ENCODE results near the gene DEPP1.

The DEPP1 gene

DNA sequence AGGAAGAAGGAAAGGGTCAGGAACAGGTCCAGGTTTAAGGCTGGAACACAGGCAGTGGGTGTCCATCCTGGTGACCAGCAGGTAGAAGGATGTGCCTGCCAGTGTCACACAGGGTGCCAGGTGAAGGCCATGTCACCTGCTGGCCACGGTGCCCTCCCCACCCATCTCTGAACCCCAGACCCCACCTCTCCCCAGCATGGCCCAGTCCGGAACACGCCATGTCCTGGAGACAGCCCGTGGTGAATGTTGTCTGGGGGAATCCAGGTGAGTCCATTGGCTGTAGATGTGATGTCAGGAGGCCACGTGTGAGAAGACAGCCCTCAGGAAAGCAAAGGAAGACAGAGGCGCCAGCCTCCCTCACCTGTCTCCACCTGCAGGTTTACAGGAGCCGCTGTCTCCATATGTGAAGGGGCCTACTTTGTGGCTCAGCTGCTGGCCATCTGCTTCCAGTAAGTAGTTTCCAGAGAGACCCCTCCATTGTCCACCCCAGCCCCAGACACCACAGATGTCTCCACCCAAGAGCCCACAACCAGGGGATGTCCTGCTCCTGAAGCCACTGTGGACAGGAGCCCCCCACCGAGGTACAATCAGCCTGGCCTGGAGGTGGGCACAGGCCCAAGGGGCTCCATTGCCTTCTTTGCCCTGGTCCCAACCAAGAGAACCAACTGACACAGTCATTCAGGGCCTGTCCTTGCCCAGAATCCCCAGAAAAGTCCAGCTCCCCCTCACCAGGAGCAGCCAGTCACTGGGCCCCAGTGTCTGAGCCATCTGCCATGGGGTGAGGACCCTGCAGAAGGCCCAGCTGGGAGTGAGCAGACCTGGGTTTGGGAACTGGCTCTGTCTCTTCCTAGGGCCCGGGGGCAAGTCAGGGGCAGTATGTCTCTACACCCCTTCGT lies 46.7 kb downstream of the DEPP1 start:
- WGBS (ENCODE audit: insufficient coverage): 97% methylated on average over 6 of the region's 10 CpGs
- H3K4me3 ChIP-seq (ENCODE audit: control insufficient read depth in 1 of 7, extremely low read depth in 1 of 7, insufficient read depth in 4 of 7, low read depth in 2 of 7, low read length in 6 of 7): no peak overlapping the region
- ChIA-PET POLR2A (no interaction called here), CTCF (interaction anchor here (0.9 to 6.0 kb wide), 21 partner anchors 9 to 72 kb away, joined by 3 to 84 read pairs (median 6); partner anchors contain the start of genes DEPP1 and TMEM72)
- H3K27ac ChIP-seq (ENCODE audit: insufficient read depth in 1 of 2, low read depth in 1 of 2, low read length in 2 of 2, poor library complexity in 1 of 2, severe bottlenecking in 2 of 2): no peak overlapping the region
- H3K9me3 ChIP-seq (ENCODE audit: control extremely low read depth in 1 of 5, control insufficient read depth in 4 of 5, insufficient read depth in 2 of 5, low read depth in 1 of 5, low read length in 4 of 5): no peaks in the 10 kb centered on the region
- DNase-seq: no peak
- H3K4me1 ChIP-seq (ENCODE audit: control extremely low read depth in 1 of 4, control insufficient read depth in 4 of 4, insufficient read depth in 4 of 4, low read length in 3 of 4): peaks cover 5 to 24% (median 21%) of the 10 kb centered on the region in 4 experiments
- no peaks in the 10 kb centered on the region for H3K27me3 ChIP-seq (replicated peaks in 2 of 5; ENCODE audit: control insufficient read depth in 4 of 5, insufficient read depth in 5 of 5, low read length in 4 of 5)
- no peaks in the 10 kb centered on the region for H3K36me3 ChIP-seq (ENCODE audit: control insufficient read depth in 4 of 4, insufficient read depth in 4 of 4, low read length in 3 of 4)

DNA sequence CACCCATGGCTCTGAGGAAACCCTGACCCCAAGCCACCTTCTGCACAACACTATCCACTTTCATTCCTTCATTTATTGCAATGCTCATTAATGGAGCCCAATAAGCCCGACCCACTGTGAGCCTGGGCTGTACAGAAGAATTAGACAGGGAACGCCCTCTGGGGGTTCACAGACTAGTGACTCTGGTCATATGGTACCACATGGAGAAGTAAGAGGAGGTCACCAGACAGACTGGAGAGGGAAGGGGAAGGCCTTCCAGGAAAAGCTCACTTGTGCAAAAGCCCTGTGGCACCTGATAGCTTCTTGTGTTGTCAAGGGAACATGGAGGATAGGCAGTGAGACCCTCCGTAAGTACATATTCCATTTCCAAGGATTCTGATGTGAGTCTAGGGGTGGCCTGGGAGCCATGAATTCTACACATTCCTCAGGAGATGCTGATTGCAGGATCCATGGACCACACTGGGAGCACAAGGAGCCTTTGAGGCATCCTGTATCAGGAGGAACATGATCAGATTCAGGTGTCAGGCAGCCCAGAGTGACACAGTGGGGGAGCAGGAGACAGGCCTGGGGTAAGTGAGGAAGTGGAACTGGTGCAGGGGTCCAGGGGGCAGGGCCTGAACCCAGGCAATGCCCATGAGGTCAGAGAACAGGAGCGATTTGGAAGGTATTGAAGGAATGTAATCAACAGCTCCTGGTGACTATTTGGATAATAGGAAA lies 47.5 kb downstream of the DEPP1 start:
- H3K27ac ChIP-seq (ENCODE audit: insufficient read depth in 1 of 2, low read depth in 1 of 2, low read length in 2 of 2, poor library complexity in 1 of 2, severe bottlenecking in 2 of 2): no peak overlapping the region
- H3K4me3 ChIP-seq (ENCODE audit: control insufficient read depth in 1 of 7, extremely low read depth in 1 of 7, insufficient read depth in 4 of 7, low read depth in 2 of 7, low read length in 6 of 7): no peak overlapping the region
- CTCF ChIA-PET: interaction anchor here (0.9 to 6.0 kb wide), 8 partner anchors 15 to 68 kb away, joined by 3 to 70 read pairs (median 5); partner anchors contain the start of gene TMEM72
- DNase-seq: no peak
- H3K27me3 ChIP-seq (replicated peaks in 2 of 5; ENCODE audit: control insufficient read depth in 4 of 5, insufficient read depth in 5 of 5, low read length in 4 of 5): no peaks in the 10 kb centered on the region
- no peaks in the 10 kb centered on the region for H3K9me3 ChIP-seq (ENCODE audit: control extremely low read depth in 1 of 5, control insufficient read depth in 4 of 5, insufficient read depth in 2 of 5, low read depth in 1 of 5, low read length in 4 of 5)
- peaks cover 1 to 16% (median 14%) of the 10 kb centered on the region in 4 experiments for H3K4me1 ChIP-seq (ENCODE audit: control extremely low read depth in 1 of 4, control insufficient read depth in 4 of 4, insufficient read depth in 4 of 4, low read length in 3 of 4)
- no peaks in the 10 kb centered on the region for H3K36me3 ChIP-seq (ENCODE audit: control insufficient read depth in 4 of 4, insufficient read depth in 4 of 4, low read length in 3 of 4)
- 100% methylated on average over 3 of the region's 4 CpGs for WGBS (ENCODE audit: insufficient coverage)
- POLR2A ChIA-PET: no interaction called here

DNA sequence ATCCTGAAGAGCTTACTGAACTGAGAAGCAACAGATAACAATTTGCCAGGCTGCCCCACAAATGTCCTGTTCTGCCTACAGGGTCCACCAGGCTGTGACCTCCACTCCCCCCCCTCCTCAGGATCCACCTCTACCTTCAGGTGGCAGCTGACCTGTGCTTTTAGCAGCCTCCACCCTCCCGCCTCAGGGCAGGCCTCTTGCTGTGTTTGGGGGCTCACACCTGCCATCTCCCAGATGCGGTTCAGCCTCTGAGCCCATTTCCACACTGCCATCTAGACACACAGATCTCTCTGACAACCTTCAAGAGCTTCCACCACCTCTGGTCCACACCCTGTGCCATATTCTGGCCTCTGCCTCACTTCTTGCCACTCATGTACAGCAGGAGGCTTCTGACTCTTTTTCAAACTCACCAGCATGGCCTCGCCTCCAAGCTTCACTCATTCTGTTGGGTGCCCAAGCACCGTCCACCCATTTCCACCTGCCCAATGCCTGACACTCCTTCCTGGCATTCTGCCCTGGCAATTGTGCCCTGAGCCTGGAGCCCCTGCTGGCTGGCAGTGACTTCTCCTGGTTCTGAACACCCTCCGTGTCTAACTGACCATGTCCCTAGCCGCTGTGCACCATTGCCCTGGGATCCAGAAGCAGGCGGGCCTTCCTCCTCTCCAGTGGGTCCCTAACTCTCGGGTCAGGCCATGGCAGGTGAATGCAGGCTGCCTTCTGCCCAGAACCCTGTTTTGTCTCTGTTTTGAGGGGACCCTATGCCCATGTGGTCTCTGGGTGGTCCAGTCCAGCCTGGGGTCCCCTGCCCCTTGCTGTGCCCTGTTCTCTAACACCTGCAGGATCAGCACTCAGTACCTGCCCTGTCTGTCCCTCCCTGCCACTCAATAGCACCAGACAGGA lies 49.0 kb downstream of the DEPP1 start:
- ChIA-PET POLR2A (no interaction called here), CTCF (interaction anchor here (0.8 to 1.4 kb wide), 7 partner anchors 47 to 1025 kb away, joined by 3 to 5 read pairs (median 3); no protein-coding TSS in a partner anchor)
- Histone ChIP-seq H3K36me3 (ENCODE audit: control insufficient read depth in 4 of 4, insufficient read depth in 4 of 4, low read length in 3 of 4) (no peaks in the 10 kb centered on the region), H3K4me3 (ENCODE audit: control insufficient read depth in 1 of 7, extremely low read depth in 1 of 7, insufficient read depth in 4 of 7, low read depth in 2 of 7, low read length in 6 of 7) (no peak overlapping the region), H3K4me1 (ENCODE audit: control extremely low read depth in 1 of 4, control insufficient read depth in 4 of 4, insufficient read depth in 4 of 4, low read length in 3 of 4) (peaks cover 0 to 7% (median 6%) of the 10 kb centered on the region in 4 experiments), H3K27ac (ENCODE audit: insufficient read depth in 1 of 2, low read depth in 1 of 2, low read length in 2 of 2, poor library complexity in 1 of 2, severe bottlenecking in 2 of 2) (no peak overlapping the region), H3K9me3 (ENCODE audit: control extremely low read depth in 1 of 5, control insufficient read depth in 4 of 5, insufficient read depth in 2 of 5, low read depth in 1 of 5, low read length in 4 of 5) (no peaks in the 10 kb centered on the region), H3K27me3 (replicated peaks in 2 of 5; ENCODE audit: control insufficient read depth in 4 of 5, insufficient read depth in 5 of 5, low read length in 4 of 5) (no peaks in the 10 kb centered on the region)
- DNase-seq: no peak
- 97% methylated on average over 7 of the region's 8 CpGs for WGBS (ENCODE audit: insufficient coverage)

GRCh38 chr10:44928462-44928861 lies 50.1 kb downstream of the DEPP1 start:
- H3K4me1 ChIP-seq (ENCODE audit: control extremely low read depth in 1 of 4, control insufficient read depth in 4 of 4, insufficient read depth in 4 of 4, low read length in 3 of 4): peaks cover 0 to 7% (median 6%) of the 10 kb centered on the region in 4 experiments
- no peak for DNase-seq
- H3K27ac ChIP-seq (ENCODE audit: insufficient read depth in 1 of 2, low read depth in 1 of 2, low read length in 2 of 2, poor library complexity in 1 of 2, severe bottlenecking in 2 of 2): no peak overlapping the region
- ChIA-PET CTCF (interaction anchor here (0.8 to 1.4 kb wide), 9 partner anchors 22 to 1024 kb away, joined by 3 to 6 read pairs (median 3); no protein-coding TSS in a partner anchor), POLR2A (no interaction called here)
- no peaks in the 10 kb centered on the region for H3K9me3 ChIP-seq (ENCODE audit: control extremely low read depth in 1 of 5, control insufficient read depth in 4 of 5, insufficient read depth in 2 of 5, low read depth in 1 of 5, low read length in 4 of 5)
- H3K4me3 ChIP-seq (ENCODE audit: control insufficient read depth in 1 of 7, extremely low read depth in 1 of 7, insufficient read depth in 4 of 7, low read depth in 2 of 7, low read length in 6 of 7): no peak overlapping the region
- no peaks in the 10 kb centered on the region for H3K36me3 ChIP-seq (ENCODE audit: control insufficient read depth in 4 of 4, insufficient read depth in 4 of 4, low read length in 3 of 4)
- H3K27me3 ChIP-seq (replicated peaks in 2 of 5; ENCODE audit: control insufficient read depth in 4 of 5, insufficient read depth in 5 of 5, low read length in 4 of 5): no peaks in the 10 kb centered on the region

DNA sequence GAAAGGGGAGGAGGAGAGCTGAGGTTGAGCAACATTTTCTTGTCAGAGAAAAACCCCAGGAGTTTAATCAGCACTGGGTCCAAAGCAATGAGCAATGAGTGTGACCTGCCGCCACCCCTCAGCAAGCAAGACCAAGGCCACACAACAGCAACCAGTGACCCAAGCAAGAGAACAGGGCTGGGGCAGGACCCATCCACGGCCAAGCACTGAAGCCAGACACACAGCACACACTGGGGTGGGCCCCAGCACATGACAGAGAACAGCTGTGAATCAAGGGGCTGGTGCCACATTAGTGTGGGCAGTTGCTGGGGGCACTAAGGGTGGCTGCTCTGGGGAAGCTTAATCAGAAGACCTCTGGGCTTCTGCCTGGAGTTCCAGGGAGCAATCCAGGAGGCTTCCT lies 51.3 kb downstream of the DEPP1 start:
- DNase-seq: no peak
- Histone ChIP-seq H3K36me3 (ENCODE audit: control insufficient read depth in 4 of 4, insufficient read depth in 4 of 4, low read length in 3 of 4) (no peaks in the 10 kb centered on the region), H3K4me1 (ENCODE audit: control extremely low read depth in 1 of 4, control insufficient read depth in 4 of 4, insufficient read depth in 4 of 4, low read length in 3 of 4) (peaks cover 0 to 4% (median 0%) of the 10 kb centered on the region in 4 experiments), H3K9me3 (ENCODE audit: control extremely low read depth in 1 of 5, control insufficient read depth in 4 of 5, insufficient read depth in 2 of 5, low read depth in 1 of 5, low read length in 4 of 5) (no peaks in the 10 kb centered on the region), H3K4me3 (ENCODE audit: control insufficient read depth in 1 of 7, extremely low read depth in 1 of 7, insufficient read depth in 4 of 7, low read depth in 2 of 7, low read length in 6 of 7) (no peak overlapping the region), H3K27ac (ENCODE audit: insufficient read depth in 1 of 2, low read depth in 1 of 2, low read length in 2 of 2, poor library complexity in 1 of 2, severe bottlenecking in 2 of 2) (no peak overlapping the region), H3K27me3 (replicated peaks in 2 of 5; ENCODE audit: control insufficient read depth in 4 of 5, insufficient read depth in 5 of 5, low read length in 4 of 5) (no peaks in the 10 kb centered on the region)
- 100% methylated on average over 2 of the region's 2 CpGs for WGBS (ENCODE audit: insufficient coverage)
- CTCF ChIA-PET: interaction anchor here (1.1 to 1.5 kb wide), 3 partner anchors 21 to 52 kb away, joined by 3 to 4 read pairs (median 3); partner anchors contain the start of gene DEPP1
- POLR2A ChIA-PET: interaction anchor here (0.5 kb wide), 1 partner anchor 45 kb away, joined by 3 read pairs; no protein-coding TSS in a partner anchor

DNA sequence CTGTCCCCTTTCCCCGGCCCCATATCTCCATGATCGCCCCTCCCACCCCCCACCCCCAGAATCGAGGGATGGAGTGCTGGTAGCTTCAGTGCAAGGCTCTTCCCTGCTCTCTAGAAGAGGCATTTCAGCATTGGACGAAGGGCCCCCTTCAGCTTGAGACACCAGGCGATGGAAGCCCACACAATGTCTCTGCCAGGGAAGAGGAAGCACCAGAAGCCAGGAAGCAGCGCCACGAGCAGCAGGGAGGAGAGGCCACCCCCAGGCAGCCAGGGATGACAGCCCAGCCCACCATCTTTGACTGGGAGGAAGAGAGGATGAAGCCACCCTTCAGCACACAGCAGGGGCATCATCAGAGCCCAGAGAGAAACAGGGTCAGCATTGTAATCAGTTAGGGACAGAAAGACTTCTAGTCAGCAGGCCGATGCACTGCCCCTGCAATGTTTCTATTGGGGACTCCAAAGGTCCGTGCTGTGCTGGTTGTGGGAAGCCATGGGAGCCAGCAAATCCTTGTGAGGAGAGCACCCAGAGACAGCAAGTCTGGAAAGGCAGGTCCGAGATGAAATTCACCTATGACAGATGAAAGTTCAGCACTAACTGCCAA lies 51.8 kb downstream of the DEPP1 start:
- Histone ChIP-seq H3K27ac (ENCODE audit: insufficient read depth in 1 of 2, low read depth in 1 of 2, low read length in 2 of 2, poor library complexity in 1 of 2, severe bottlenecking in 2 of 2) (no peak overlapping the region), H3K36me3 (ENCODE audit: control insufficient read depth in 4 of 4, insufficient read depth in 4 of 4, low read length in 3 of 4) (no peaks in the 10 kb centered on the region), H3K27me3 (replicated peaks in 2 of 5; ENCODE audit: control insufficient read depth in 4 of 5, insufficient read depth in 5 of 5, low read length in 4 of 5) (no peaks in the 10 kb centered on the region), H3K4me3 (ENCODE audit: control insufficient read depth in 1 of 7, extremely low read depth in 1 of 7, insufficient read depth in 4 of 7, low read depth in 2 of 7, low read length in 6 of 7) (no peak overlapping the region), H3K4me1 (ENCODE audit: control extremely low read depth in 1 of 4, control insufficient read depth in 4 of 4, insufficient read depth in 4 of 4, low read length in 3 of 4) (peaks cover 0 to 4% (median 0%) of the 10 kb centered on the region in 4 experiments), H3K9me3 (ENCODE audit: control extremely low read depth in 1 of 5, control insufficient read depth in 4 of 5, insufficient read depth in 2 of 5, low read depth in 1 of 5, low read length in 4 of 5) (no peaks in the 10 kb centered on the region)
- POLR2A ChIA-PET: no interaction called here
- CTCF ChIA-PET: interaction anchor here (1.1 to 1.5 kb wide), 2 partner anchors 41 to 52 kb away, joined by 3 to 4 read pairs; partner anchors contain the start of gene DEPP1
- no peak for DNase-seq
- 81% methylated on average over 8 of the region's 10 CpGs for WGBS (ENCODE audit: insufficient coverage)
